Ovary (tissue), 9 donors: Measurements from ENCODE around the gene EPHA8. TPM values are rescaled to one million over a fixed set of nuclear protein-coding genes. Genes with fewer than 3 reads are reported as not detected.

Experiments used
- DNase-seq, 5 donors: peaks; one replicate each; pipeline ENCODE4 v3.0.0-alpha.2; 2019 to 2020
- H3K27ac ChIP-seq, 2 donors: fragments of 200-600 bp; one replicate each; pipeline versions ENCODE4 v1.5.1 to v1.8.0; 2019 to 2022
- H3K27me3 ChIP-seq: fragments of 200-600 bp; one replicate; pipeline ENCODE4 v1.8.0; 2022
- H3K36me3 ChIP-seq: fragments of 200-600 bp; sonication (generic); one replicate; pipeline ENCODE4 v1.5.1; 2019
- H3K4me1 ChIP-seq: one replicate; pipeline ENCODE4 v1.8.1; 2013; ENCODE audit warnings: mild to moderate bottlenecking, moderate library complexity; ENCODE audit not compliant: insufficient read depth
- H3K4me3 ChIP-seq: fragments of 200-600 bp; sonication (generic); one replicate; pipeline ENCODE4 v1.5.1; 2017
- H3K9me3 ChIP-seq, 2 donors: fragments of 200-600 bp in 1 of 2; sonication (generic) in 1 of 2; one replicate each; pipeline versions ENCODE4 v1.5.1 to v1.8.1; 2013 to 2019; ENCODE audit warnings: mild to moderate bottlenecking in 1 of 2, moderate library complexity in 1 of 2
- EP300 ChIP-seq: sonication (generic); formaldehyde crosslinking; IDR thresholded peaks from one replicate; pipeline ENCODE4 v1.6.1; 2017; ENCODE audit warnings: antibody characterized with exemption
- POLR2A ChIP-seq: fragments of 450-650 bp; IDR thresholded peaks from one replicate; pipeline ENCODE4 v1.6.1; 2017; ENCODE audit warnings: antibody characterized with exemption, mild to moderate bottlenecking, moderate library complexity
- WGBS, 3 donors: extraction: QIAGEN DNeasy Blood & Tissue Kit in 1 of 3; methylation state at CpG; one replicate each; pipeline versions ENCODE4 v1.1.5 to v1.1.7; 2013 to 2017; 5-methylcytosine and 5-hydroxymethylcytosine counted together
- intact Hi-C, 4 donors: fragments of 100-400 bp; cut with DNase I; formaldehyde crosslinking; loops; one replicate each; pipeline versions ENCODE4 v1.11.0 to v1.15.1; 2022 to 2023
- polyA plus RNA-seq, 2 donors: library from polyadenylated mRNA; stranded (reverse); fragments of 200-250 nt in 1 of 2; fragments of 350-450 nt in 1 of 2; fragmentation: Illumina TruSeq in 1 of 2; extraction: RNeasy Lipid Tissue Mini Kit (QIAGEN cat#74804) in 1 of 2; gene quantifications; one replicate each; pipeline ENCODE4 v1.2.3, GENCODE V29; 2013 to 2014
- total RNA-seq, 7 donors: library from RNA; depleted of rRNA in 2 of 7; stranded (reverse); fragments of >200 nt in 2 of 7; fragmentation: NEBNext Ultra II Directional in 3 of 7; extraction: Animal tissue kit (Norgen Biotek cat#: 25700) in 3 of 7; gene quantifications; one replicate each; pipeline versions ENCODE4 v1.1.0 to v1.2.4, GENCODE V29; 2016 to 2023
- TF ChIP-seq, protein P1 (sequence below), 3 donors: fragments of 450-650 bp in 2 of 3; fragments of 200-600 bp in 1 of 3; IDR thresholded peaks; one replicate each; pipeline versions ENCODE4 v1.5.1 to v1.8.0; 2016 to 2022; ENCODE audit warnings: antibody characterized with exemption in 3 of 3, mild to moderate bottlenecking in 1 of 3
- donor health status: DM: no; HTN: no; CAD: no; lungs with moderate emphysema.
- donor health status: DM: no; HTN: no; CAD: no.
- donor health status: Bipolar disorder and iron deficiency.
- donor health status: DM: yes; HTN: yes; CAD: no.
- donor health status: DM: no; HTN: no; CAD: no.
- donor health status: DM: yes; HTN: yes; CAD: no.

The EPHA8 gene
- total and polyA plus RNA-seq, 9 donors, result 0.02 TPM; not detected in 8

DNA sequence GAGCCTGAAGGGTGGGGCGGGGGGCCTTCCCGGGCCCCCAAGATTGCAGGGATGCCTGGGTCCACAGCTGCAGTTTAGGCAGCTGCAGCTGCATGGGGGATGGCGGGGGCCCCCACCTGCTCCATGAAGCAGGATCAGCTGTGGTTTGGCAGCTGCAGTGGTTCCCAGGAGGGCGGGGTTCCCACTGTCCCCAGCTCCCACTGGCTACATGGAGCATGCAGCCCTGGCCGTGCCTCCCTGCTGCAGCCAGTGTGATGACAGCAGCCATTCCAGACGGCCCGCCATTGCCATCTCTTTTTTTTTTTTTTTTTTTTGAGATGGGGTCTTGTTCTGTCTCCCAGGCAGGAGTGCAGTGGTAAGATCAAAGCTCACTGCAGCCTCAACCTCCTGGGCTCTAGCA, 72.1 kb downstream of the EPHA8 start:
- H3K9me3 ChIP-seq, result no peaks in the 10 kb centered on the region
- intact Hi-C loops, result no loop called here
- 53 to 60% (median 58%) methylated on average over 5 to 7 of the region's 7 CpGs for WGBS, 3 donors

DNA sequence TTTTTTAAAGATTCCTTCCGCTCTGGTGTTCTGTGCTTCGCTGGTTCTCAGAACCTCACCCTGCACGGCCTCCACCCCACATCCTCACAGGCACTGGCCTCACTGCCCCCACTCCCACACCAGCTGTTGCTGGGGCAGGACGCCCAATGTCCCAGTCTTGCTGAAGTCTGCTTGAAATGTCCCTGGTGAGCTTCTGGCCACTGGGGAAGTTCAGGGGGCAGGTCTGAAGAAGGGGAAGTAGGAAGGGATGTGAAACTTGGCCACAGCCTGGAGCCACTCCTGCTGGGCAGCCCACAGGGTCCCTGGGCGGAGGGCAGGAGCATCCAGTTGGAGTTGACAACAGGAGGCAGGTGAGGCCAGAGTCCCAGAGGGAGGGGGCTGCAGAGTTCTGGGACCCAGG, 73.1 kb downstream of the EPHA8 start, which contains the start of gene C1QA:
Gene C1QA, plus strand, starts transcription at position 276 of the 400 bp plus-strand sequence. CDS start 989 bp downstream, outside the sequence.
- Histone ChIP-seq H3K4me1 (no peaks in the 10 kb centered on the region), H3K27ac (no peak within 1 kb of the TSS), H3K4me3 (no peak within 1 kb of the TSS), H3K9me3 (no peaks in the 10 kb centered on the region), H3K36me3 (no peaks in the 10 kb centered on the region), H3K27me3 (no peaks in the 10 kb centered on the region)
- intact Hi-C loops, result no loop called here
- DNase-seq, result no peak
- no peak for TF ChIP-seq POLR2A
- TF ChIP-seq, protein P1, sequence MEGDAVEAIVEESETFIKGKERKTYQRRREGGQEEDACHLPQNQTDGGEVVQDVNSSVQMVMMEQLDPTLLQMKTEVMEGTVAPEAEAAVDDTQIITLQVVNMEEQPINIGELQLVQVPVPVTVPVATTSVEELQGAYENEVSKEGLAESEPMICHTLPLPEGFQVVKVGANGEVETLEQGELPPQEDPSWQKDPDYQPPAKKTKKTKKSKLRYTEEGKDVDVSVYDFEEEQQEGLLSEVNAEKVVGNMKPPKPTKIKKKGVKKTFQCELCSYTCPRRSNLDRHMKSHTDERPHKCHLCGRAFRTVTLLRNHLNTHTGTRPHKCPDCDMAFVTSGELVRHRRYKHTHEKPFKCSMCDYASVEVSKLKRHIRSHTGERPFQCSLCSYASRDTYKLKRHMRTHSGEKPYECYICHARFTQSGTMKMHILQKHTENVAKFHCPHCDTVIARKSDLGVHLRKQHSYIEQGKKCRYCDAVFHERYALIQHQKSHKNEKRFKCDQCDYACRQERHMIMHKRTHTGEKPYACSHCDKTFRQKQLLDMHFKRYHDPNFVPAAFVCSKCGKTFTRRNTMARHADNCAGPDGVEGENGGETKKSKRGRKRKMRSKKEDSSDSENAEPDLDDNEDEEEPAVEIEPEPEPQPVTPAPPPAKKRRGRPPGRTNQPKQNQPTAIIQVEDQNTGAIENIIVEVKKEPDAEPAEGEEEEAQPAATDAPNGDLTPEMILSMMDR (IDR thresholded peaks at IDR 0.05), result no peak
- no peak for TF ChIP-seq EP300
- WGBS, 3 donors, result 43 to 45% (median 44%) methylated on average over 5 of the region's 5 CpGs

More for the DNA sequence above, 72.1 kb downstream of the EPHA8 start:
- TF ChIP-seq, protein P1 (IDR thresholded peaks at IDR 0.05), result no peak
- TF ChIP-seq EP300, result no peak
- TF ChIP-seq POLR2A, result no peak
- H3K27ac ChIP-seq, result no peak overlapping the region
- no peak for DNase-seq
- no peaks in the 10 kb centered on the region for H3K27me3 ChIP-seq
- no peaks in the 10 kb centered on the region for H3K4me1 ChIP-seq
- no peaks in the 10 kb centered on the region for H3K36me3 ChIP-seq
- H3K4me3 ChIP-seq, result no peak overlapping the region

DNA sequence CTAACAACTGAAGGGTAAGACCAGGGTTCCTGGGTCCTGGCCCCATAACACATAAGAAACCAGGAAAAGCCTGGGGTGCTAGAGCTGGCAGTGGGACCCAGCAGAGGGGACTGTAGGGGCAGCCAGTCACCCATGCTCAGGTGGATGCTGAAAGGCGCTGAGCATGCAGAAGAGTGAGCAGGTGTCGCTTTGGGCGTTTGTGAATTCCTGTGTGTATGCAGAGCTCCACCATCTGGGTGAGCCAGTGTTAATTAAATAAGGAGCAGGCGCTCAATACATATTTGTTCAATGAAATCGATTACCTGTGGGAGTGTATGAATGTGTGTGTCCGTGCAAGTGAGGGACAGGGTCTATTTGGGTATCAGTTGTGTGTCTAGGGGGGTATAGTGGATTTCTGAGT, 73.6 kb downstream of the EPHA8 start:
- no peaks in the 10 kb centered on the region for H3K9me3 ChIP-seq
- H3K4me3 ChIP-seq, result no peak overlapping the region
- no peaks in the 10 kb centered on the region for H3K36me3 ChIP-seq
- no peak overlapping the region for H3K27ac ChIP-seq
- DNase-seq, result no peak
- TF ChIP-seq POLR2A, result no peak
- no peak for TF ChIP-seq EP300
- TF ChIP-seq, protein P1 (IDR thresholded peaks at IDR 0.05), result no peak
- H3K4me1 ChIP-seq, result peaks cover 3% of the 10 kb centered on the region
- intact Hi-C loops, result no loop called here
- 75 to 82% (median 78%) methylated on average over 6 of the region's 6 CpGs for WGBS, 3 donors
- H3K27me3 ChIP-seq, result no peaks in the 10 kb centered on the region

DNA sequence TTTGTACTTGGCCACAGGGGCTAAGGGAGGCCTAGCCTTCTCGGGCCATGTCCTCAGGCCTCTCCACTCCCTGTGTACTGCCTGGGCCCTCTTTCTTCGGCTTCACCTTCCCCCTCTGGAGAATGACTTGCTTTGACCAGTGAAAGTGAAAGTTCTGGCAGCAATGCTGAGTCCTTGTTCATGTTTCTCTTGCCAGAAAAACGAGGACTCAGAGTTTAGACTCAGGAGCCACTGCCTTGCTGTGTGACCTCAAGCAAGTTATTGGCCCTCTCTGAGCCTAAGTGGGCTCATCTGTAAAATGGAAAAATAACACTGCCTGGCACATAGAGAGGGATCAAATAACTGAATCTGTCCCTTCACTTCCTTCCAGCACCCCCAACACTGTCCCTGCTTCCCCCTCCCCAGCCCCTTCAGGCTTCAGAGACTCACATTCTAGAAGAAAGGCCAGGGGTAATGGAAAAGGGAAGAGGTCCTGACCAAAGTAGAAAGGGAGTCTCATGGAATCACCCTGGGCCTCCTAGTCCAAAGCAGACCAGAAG, 74.7 kb downstream of the EPHA8 start:
- no peaks in the 10 kb centered on the region for H3K36me3 ChIP-seq
- WGBS, 3 donors, result 63 to 72% (median 63%) methylated on average over 3 of the region's 3 CpGs
- no peaks in the 10 kb centered on the region for H3K9me3 ChIP-seq
- intact Hi-C loops, result no loop called here
- TF ChIP-seq, protein P1 (IDR thresholded peaks at IDR 0.05), result no peak
- no peak for TF ChIP-seq EP300
- TF ChIP-seq POLR2A, result no peak
- H3K4me1 ChIP-seq, result peaks cover 3% of the 10 kb centered on the region
- no peaks in the 10 kb centered on the region for H3K27me3 ChIP-seq
- no peak overlapping the region for H3K4me3 ChIP-seq
- H3K27ac ChIP-seq, result no peak overlapping the region
- DNase-seq, result no peak
